B cell (primary cell): Measurements from ENCODE around the gene ADAMTS12. TPM values are rescaled to one million over a fixed set of nuclear protein-coding genes. Genes with fewer than 3 reads are reported as not detected.

Source experiments
- ATAC-seq: fragments of 200-7000 bp; cut with Tn5 transposase; one replicate; pipeline ENCODE4 v1.10.0; 2021; ENCODE audit warnings: low read depth, mild to moderate bottlenecking, moderate number of reproducible peaks, moderate library complexity
- CTCF ChIA-PET: fragments of 350-600 bp; sonication (Branson Sonifier 250); formaldehyde crosslinking; loops from one replicate; lab custom pipeline; 2021; ENCODE audit warnings: antibody characterized with exemption, inconsistent platforms; lab: Charles Lee
- POLR2A ChIA-PET: fragments of 350-600 bp; sonication (Branson Sonifier 250); formaldehyde crosslinking; loops from one replicate; lab custom pipeline; 2021; ENCODE audit warnings: antibody characterized with exemption; lab: Charles Lee
- DNase-seq: peaks from one replicate; pipeline ENCODE4 v3.0.0; 2013
- H2AFZ ChIP-seq: 2 replicates; pipeline ENCODE4 v1.6.1; 2012; ENCODE audit warnings: mild to moderate bottlenecking, low read depth, low read length; ENCODE audit not compliant: insufficient read depth, poor library complexity, severe bottlenecking
- H3K27ac ChIP-seq, 2 donors: 1 replicate in 1 of 2; 2 replicates in 1 of 2; pipeline ENCODE4 v1.5.1; 2012 to 2013; ENCODE audit warnings: low read length in 2 of 2, mild to moderate bottlenecking in 2 of 2, moderate library complexity in 1 of 2
- H3K27me3 ChIP-seq, 4 experiments: fragments of 200-600 bp in 1 of 4; sonication (generic) in 1 of 4; replicated peaks in 1 of 4; 1 replicate in 2 of 4; 2 replicates in 2 of 4; pipeline versions ENCODE4 v1.6.1 to v1.7.0; 2013 to 2016; ENCODE audit warnings: low read length in 3 of 4, mild to moderate bottlenecking in 2 of 4, mixed read lengths in 1 of 4, moderate library complexity in 1 of 4; ENCODE audit not compliant: insufficient read depth in 4 of 4, control insufficient read depth in 3 of 4; ENCODE audit errors: control extremely low read depth in 1 of 4
- H3K36me3 ChIP-seq, 2 experiments: replicated peaks in 1 of 2; 1 replicate in 1 of 2; 2 replicates in 1 of 2; pipeline versions ENCODE4 v1.6.1 to v1.7.1; 2013; ENCODE audit warnings: low read length in 1 of 2; ENCODE audit not compliant: insufficient read depth in 2 of 2, control insufficient read depth in 1 of 2; ENCODE audit errors: control extremely low read depth in 1 of 2, extremely low read depth in 1 of 2
- H3K4me1 ChIP-seq, 2 donors: fragments of 200-600 bp in 1 of 2; sonication (generic) in 1 of 2; 1 replicate in 1 of 2; 2 replicates in 1 of 2; pipeline versions ENCODE4 v1.5.1 to v1.6.1; 2013 to 2017; ENCODE audit warnings: low read length in 2 of 2; ENCODE audit not compliant: control insufficient read depth in 2 of 2, insufficient read depth in 2 of 2
- H3K4me2 ChIP-seq: replicated peaks from 2 replicates; pipeline ENCODE3; 2012; ENCODE audit warnings: mild to moderate bottlenecking, low read depth, low read length; ENCODE audit not compliant: poor library complexity, severe bottlenecking
- H3K4me3 ChIP-seq, 5 experiments: fragments of 200-600 bp in 1 of 5; sonication (generic) in 1 of 5; 1 replicate in 3 of 5; 2 replicates in 2 of 5; pipeline versions ENCODE4 v1.5.1 to v1.7.0; 2011 to 2016; ENCODE audit warnings: low read length in 4 of 5, mild to moderate bottlenecking in 4 of 5, low read depth in 2 of 5, control low read depth in 1 of 5, moderate library complexity in 1 of 5; ENCODE audit not compliant: insufficient read depth in 1 of 5; ENCODE audit errors: control extremely low read depth in 1 of 5, extremely low read depth in 1 of 5
- H3K79me2 ChIP-seq: fragments of 200-600 bp; sonication (generic); one replicate; pipeline ENCODE4 v1.6.0; 2016; ENCODE audit warnings: low read length; ENCODE audit not compliant: control insufficient read depth, insufficient read depth
- H3K9ac ChIP-seq: fragments of 200-600 bp; sonication (generic); 2 replicates; pipeline ENCODE4 v1.6.1; 2017; ENCODE audit warnings: mild to moderate bottlenecking, low read length, moderate library complexity
- H3K9me3 ChIP-seq, 3 donors: one replicate each; pipeline versions ENCODE4 v1.6.1 to v1.7.1; 2013; ENCODE audit warnings: low read length in 2 of 3; ENCODE audit not compliant: control insufficient read depth in 2 of 3, insufficient read depth in 1 of 3; ENCODE audit errors: control extremely low read depth in 1 of 3
- H4K20me1 ChIP-seq: 2 replicates; pipeline ENCODE4 v1.6.0; 2012; ENCODE audit warnings: mild to moderate bottlenecking, low read length; ENCODE audit not compliant: insufficient read depth, control insufficient read depth, poor library complexity, severe bottlenecking
- H3K27ac Mint-ChIP-seq: one replicate; pipeline ENCODE4 v1.8.0; 2021; ENCODE audit warnings: mixed read lengths
- H3K27me3 Mint-ChIP-seq: one replicate; pipeline ENCODE4 v1.8.0; 2021; ENCODE audit warnings: mixed read lengths
- H3K4me1 Mint-ChIP-seq: one replicate; pipeline ENCODE4 v1.8.0; 2021; ENCODE audit warnings: mixed read lengths
- H3K4me3 Mint-ChIP-seq: one replicate; pipeline ENCODE4 v1.8.0; 2021; ENCODE audit warnings: mixed read lengths
- H3K9me3 Mint-ChIP-seq: one replicate; pipeline ENCODE4 v1.8.0; 2022; ENCODE audit warnings: mixed read lengths; ENCODE audit not compliant: insufficient read depth
- CTCF ChIP-seq: fragments of 200-600 bp; IDR thresholded peaks from one replicate; pipeline ENCODE4 v1.8.0; 2022; ENCODE audit warnings: antibody characterized with exemption, mild to moderate bottlenecking
- EZH2 ChIP-seq: IDR thresholded peaks from 2 replicates; pipeline ENCODE4 v1.6.1; 2012; ENCODE audit warnings: borderline replicate concordance, low read depth, mild to moderate bottlenecking, moderate library complexity, low read length; ENCODE audit not compliant: insufficient read depth, poor library complexity, severe bottlenecking
- WGBS: methylation state at CpG from one replicate; pipeline ENCODE4 v1.1.5; 2013; ENCODE audit warnings: missing lambda C conversion rate; ENCODE audit not compliant: insufficient coverage; 5-methylcytosine and 5-hydroxymethylcytosine counted together
- intact Hi-C: fragments of 100-400 bp; cut with micrococcal nuclease; formaldehyde crosslinking; loops from one replicate; pipeline ENCODE4 v1.10.0; 2022
- polyA plus RNA-seq: library from polyadenylated mRNA; depleted of rRNA; stranded (reverse); fragments of >200 nt; gene quantifications from 2 replicates; pipeline ENCODE4 v1.2.3, GENCODE V29; 2012
- total RNA-seq, 2 donors: library from RNA; stranded (reverse); fragments of 120-200 nt in 1 of 2; gene quantifications; 1 replicate in 1 of 2; 2 replicates in 1 of 2; pipeline versions ENCODE4 v1.2.3 to v1.2.4, GENCODE V29; 2013 to 2022

ADAMTS12 gene
- total and polyA plus RNA-seq, 2 donors (not counting 1 experiment from before 2014, with no cell fraction given), result not detected

GRCh38 chr5:33649549-33650482 is 242.0 kb downstream of the ADAMTS12 start:
- Histone ChIP-seq H3K4me3 (no peak overlapping the region), H3K9ac (no peak overlapping the region), H3K79me2 (no peaks in the 10 kb centered on the region), H3K36me3 (no peaks in the 10 kb centered on the region), H3K4me1 (no peaks in the 10 kb centered on the region), H2AFZ (no peak overlapping the region), H4K20me1 (no peaks in the 10 kb centered on the region), H3K9me3 (peaks cover 0 to under 1% (median 0%) of the 10 kb centered on the region in 3 donors), H3K27ac (no peak overlapping the region), H3K27me3 (no peaks in the 10 kb centered on the region), H3K4me2 (no peak overlapping the region)
- Mint-ChIP-seq H3K27ac (no peak overlapping the region), H3K4me3 (no peak overlapping the region), H3K9me3 (no peaks in the 10 kb centered on the region), H3K27me3 (no peaks in the 10 kb centered on the region), H3K4me1 (no peaks in the 10 kb centered on the region)
- TF ChIP-seq EZH2 (no peak), CTCF (no peak)
- intact Hi-C loops, result no loop called here
- ATAC-seq (no peak), DNase-seq (no peak)
- CTCF ChIA-PET, result no interaction called here
- POLR2A ChIA-PET, result no interaction called here
- WGBS, result 78% methylated on average over 9 of the region's 10 CpGs
